Adipose tissue (tissue), 3 donors: ENCODE measurements around the gene SMYD2. TPM values are rescaled to one million over a fixed set of nuclear protein-coding genes. Genes with fewer than 3 reads are reported as not detected.

Experiments used
- H3K27ac ChIP-seq: one replicate; pipeline ENCODE4 v1.5.1; 2013; ENCODE audit warnings: low read depth, low read length
- WGBS, 3 donors: extraction: QIAGEN DNeasy Blood & Tissue Kit; methylation state at CpG; one replicate each; pipeline ENCODE4 v1.1.7; 2013; 5-methylcytosine and 5-hydroxymethylcytosine counted together
- polyA plus RNA-seq, 3 donors: library from polyadenylated mRNA; stranded (reverse); fragments of 200-250 nt; gene quantifications; one replicate each; pipeline ENCODE4 v1.2.3, GENCODE V29; 2013
- donor health status: healthy with polysubstance abuse.
- donor health status: Bipolar disorder and iron deficiency.
- donor health status: healthy.

The SMYD2 gene
- polyA plus RNA-seq, 3 donors, result 14.9 to 23.1 (median 15.6) TPM

GRCh38 chr1:214318956-214319736 lies 38.2 kb downstream of the SMYD2 start:
- WGBS, 3 donors, result 75 to 80% (median 77%) methylated on average over 10 of the region's 10 CpGs
- no peak overlapping the region for H3K27ac ChIP-seq

DNA sequence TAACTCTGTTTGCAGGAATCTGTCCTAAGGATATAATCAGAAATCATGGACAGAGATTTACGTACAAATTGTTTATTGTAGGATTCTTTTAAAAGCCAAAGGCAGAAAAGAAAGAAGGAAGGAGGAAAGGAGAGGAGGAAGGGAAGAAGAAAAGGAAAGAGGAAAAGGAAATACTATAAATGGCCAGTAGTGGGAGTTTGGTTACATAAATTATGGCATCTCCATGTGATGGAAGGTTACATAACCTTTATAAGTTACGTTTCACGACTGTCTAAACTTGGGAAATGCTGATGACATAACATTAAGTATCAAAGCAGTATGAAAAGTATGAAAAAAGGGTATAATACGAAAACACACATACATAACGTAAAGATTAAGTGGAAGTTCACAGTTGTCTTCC lies 39.0 kb downstream of the SMYD2 start:
- 73 to 96% (median 81%) methylated on average over 5 of the region's 5 CpGs for WGBS, 3 donors
- H3K27ac ChIP-seq, result no peak overlapping the region

- 74 to 87% (median 85%) methylated on average over 5 of the region's 5 CpGs for WGBS, 3 donors
These were observed 40.9 kb downstream of the SMYD2 start for GRCh38 chr1:214321705-214322453.

DNA sequence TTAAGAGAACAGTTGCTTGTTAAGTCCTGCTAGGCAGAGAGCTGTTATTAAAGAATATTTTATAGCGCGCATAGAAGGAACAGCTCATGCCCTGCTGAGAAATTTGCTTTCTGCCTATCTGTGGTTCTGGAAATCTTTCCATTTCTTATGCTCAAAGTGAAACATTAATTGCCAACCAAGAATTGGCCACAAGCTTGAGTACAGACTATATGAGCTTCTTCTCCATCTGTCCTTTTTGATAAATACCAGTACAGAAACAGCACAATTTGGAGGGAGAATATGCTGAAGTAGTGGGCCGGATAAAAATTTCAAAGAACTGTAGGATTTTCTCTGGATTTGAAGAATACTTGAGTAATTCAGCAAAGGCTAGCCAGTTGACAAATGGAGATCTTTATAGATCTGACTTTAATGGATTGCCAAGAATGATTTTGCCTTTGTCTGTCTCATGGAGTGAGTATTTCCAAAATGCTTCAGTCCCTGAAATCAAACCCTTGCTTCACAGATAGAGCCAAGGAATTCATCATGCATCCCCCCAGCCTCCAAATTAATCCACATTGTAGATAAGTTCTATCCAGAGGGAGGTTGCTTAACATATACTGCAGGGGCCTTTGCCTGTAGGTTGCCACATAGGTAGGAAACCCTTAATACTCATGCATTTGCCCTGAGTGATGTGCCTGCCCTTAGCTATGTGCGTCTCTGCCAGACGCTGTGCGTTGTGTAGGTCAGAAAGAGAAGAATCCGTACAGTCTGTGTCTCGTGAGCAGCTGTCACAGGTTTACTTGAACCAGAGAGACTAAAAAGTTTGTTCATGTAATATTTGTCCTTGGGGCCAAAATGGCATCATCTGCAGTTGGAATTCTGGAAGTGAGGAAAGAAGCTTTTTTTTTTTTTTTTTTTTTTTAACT lies 44.2 kb downstream of the SMYD2 start:
- H3K27ac ChIP-seq, result no peak overlapping the region
- 95 to 97% (median 96%) methylated on average over 8 of the region's 8 CpGs for WGBS, 3 donors

More at GRCh38 chr1:214321705-214322453, 40.9 kb downstream of the SMYD2 start:
- H3K27ac ChIP-seq, result no peak overlapping the region

DNA sequence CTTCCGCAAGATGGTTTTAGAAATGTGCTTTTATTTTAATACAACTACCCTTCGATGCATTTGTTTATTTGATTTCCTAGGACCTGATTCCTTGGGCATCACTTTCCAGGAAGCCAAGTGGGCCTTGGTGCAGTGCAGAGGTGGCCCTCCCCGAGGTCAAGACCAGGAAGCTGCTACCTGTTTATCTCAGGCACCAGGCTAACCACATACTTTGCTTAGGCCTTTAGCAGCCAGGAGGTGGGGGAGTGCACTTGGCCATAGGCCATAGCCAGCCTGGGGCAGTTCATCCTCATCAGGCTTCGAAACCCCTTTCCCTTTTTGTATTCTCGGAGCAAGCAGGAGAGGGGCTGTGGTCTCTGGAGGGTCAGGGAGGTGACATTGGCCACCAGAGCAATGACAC lies 45.4 kb downstream of the SMYD2 start:
- WGBS, 3 donors, result 72 to 78% (median 74%) methylated on average over 5 of the region's 5 CpGs
- H3K27ac ChIP-seq, result no peak overlapping the region

- no peak overlapping the region for H3K27ac ChIP-seq
- 39 to 77% (median 54%) methylated on average over 1 of the region's 1 CpG for WGBS, 3 donors
These were observed 46.6 kb downstream of the SMYD2 start for GRCh38 chr1:214327514-214327913.

- no peak overlapping the region for H3K27ac ChIP-seq
- WGBS, 3 donors, result 59 to 63% (median 62%) methylated on average over 11 of the region's 11 CpGs
These were observed 48.0 kb downstream of the SMYD2 start for GRCh38 chr1:214328770-214329469.

- WGBS, 3 donors, result 89 to 96% (median 90%) methylated on average over 20 of the region's 20 CpGs
These were observed 48.7 kb downstream of the SMYD2 start for GRCh38 chr1:214329470-214330220.

DNA sequence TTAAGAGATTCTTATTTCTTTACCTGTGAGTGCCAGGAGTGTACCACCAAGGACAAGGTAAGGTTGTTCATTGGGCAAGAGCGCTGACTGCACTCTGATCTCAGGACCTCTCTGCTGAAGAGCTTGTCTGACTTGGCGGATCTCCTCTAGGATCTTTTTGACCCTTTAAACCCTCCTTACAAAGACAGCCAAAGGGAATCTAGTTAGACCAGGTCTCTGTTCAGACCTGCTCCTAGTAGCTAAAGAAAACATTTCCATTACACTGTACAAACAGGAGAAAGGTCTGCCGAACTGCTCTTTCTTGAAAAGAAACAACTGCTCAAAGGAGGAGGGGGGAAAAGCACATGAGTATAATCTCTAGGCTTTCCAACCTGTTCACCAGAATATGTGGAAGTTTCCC lies 49.3 kb downstream of the SMYD2 start:
- 85 to 91% (median 90%) methylated on average over 3 of the region's 3 CpGs for WGBS, 3 donors
- H3K27ac ChIP-seq, result no peak overlapping the region

More at GRCh38 chr1:214329470-214330220, 48.7 kb downstream of the SMYD2 start:
- H3K27ac ChIP-seq, result no peak overlapping the region

DNA sequence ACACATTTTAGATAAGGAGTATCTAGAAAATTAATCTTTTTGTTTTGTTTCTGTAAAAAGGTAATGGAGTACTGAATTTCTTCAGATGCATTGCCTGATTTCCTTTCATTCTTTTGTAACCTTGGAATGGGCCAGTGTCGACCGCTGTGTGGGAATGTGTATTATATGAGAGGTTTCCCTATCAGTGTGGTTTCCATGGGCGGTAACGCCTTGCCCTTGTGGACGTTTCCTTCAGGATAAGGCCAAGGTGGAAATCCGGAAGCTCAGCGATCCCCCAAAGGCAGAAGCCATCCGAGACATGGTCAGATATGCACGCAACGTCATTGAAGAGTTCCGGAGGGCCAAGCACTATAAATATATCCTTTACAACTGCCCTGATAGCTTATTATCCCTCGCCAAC lies 49.8 kb downstream of the SMYD2 start:
- WGBS, 3 donors, result 82 to 88% (median 83%) methylated on average over 12 of the region's 12 CpGs
- H3K27ac ChIP-seq, result no peak overlapping the region

DNA sequence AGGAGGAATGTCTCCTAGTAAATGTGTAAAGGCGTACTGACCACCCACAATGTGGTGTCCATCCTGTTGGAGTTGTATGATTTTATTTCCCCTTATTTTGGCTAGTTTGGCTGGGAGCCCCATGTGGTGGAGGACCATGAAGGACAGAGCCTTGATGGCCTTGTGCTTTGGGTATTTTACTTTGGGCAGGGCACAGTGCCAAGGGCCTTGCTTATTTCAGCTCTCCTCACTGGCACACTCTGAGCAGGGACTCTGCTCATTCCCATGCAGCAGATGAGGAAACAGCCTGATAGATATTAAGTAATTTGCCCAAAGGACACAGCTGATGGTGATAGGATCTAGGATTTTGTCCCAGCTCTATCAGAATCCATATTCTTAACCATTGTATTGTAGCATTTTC lies 50.2 kb downstream of the SMYD2 start:
- H3K27ac ChIP-seq, result no peak overlapping the region
- 83 to 91% (median 83%) methylated on average over 1 of the region's 1 CpG for WGBS, 3 donors

- no peak overlapping the region for H3K27ac ChIP-seq
- 67 to 79% (median 70%) methylated on average over 9 of the region's 9 CpGs for WGBS, 3 donors
These were observed 51.0 kb downstream of the SMYD2 start for GRCh38 chr1:214331827-214332423.

DNA sequence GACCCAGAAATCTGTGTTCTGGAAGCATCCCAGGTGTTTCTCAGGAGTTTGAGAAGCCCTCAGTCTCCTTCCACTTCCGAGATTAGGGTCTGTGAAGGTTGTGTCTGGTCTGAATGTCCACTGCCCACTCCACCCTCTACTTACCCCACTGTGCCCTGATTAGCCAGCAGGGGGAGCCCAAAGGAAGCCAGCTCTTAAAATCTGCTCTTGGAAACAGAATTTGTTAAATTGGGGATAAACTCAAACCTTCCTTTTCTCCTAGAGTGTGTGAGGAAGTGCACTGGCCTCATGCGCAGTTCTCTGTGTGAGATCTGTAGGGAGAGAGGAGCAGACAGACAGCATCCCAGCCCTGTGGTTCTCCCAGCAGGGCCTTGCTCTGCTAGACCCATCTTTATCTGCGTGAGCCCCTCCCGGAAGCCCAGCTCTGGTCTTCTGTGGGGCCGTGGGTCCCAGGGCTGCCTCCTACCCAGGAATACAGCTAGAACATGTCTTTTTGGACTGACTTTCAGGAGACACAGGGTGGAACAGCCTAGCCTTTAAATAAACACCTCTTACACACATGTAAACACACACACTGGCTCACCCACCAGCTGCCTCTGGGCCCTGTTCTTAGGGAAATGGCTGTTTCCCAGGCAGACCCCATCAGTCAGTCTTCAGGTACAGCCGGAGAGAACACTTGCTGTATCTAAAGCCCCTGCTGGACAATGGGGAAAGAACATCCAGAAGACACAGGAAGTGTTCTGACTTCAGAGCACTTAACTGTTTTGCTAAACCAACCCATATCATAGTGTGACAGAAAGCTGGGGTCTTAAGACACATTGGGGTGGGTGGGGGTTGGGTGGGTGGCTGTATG lies 52.2 kb downstream of the SMYD2 start:
- no peak overlapping the region for H3K27ac ChIP-seq
- WGBS, 3 donors, result 69 to 72% (median 69%) methylated on average over 6 of the region's 6 CpGs

DNA sequence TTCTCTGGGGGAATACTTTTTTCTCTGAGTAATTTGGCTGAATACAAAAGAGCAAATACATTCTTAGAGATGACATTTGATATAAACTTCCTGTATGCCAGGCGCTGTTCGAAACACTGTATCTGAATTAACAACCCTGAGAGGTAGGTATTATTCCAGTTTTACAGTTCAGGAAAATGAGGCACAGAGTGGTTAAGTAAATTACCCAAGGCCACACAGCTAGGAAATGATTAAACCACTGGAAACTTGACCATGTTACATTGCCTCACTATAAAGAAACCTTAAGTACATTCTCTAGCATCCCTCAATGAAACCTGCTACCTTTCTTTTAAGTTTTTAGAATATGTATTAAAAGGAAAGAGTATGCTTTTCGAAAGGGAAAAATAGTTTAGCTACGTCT lies 54.6 kb downstream of the SMYD2 start:
- 94 to 96% (median 94%) methylated on average over 4 of the region's 4 CpGs for WGBS, 3 donors
- H3K27ac ChIP-seq, result no peak overlapping the region

- no peak overlapping the region for H3K27ac ChIP-seq
These were observed 56.1 kb downstream of the SMYD2 start for GRCh38 chr1:214337015-214337414.

DNA sequence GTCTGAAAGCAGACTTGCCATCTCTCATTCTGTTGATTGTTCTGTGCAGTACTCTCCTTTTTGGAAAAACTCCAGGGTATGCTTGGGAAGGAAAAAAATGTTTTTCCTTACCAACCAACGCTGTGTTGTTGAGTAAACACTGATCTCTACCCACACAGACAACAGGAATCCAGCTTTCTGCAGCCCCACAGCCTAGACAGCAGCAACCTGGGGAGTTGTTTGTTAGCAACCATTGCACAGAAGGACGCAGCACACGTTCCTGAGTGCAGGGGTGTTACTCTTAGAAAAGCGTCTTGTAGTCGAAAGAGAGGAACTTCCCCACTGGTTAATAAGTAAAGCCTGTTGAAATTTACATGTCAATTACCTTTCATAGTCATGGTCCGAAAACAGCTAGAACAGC lies 56.6 kb downstream of the SMYD2 start:
- 47 to 57% (median 54%) methylated on average over 6 of the region's 6 CpGs for WGBS, 3 donors
- no peak overlapping the region for H3K27ac ChIP-seq

More at GRCh38 chr1:214337015-214337414, 56.1 kb downstream of the SMYD2 start:
- 40 to 64% (median 51%) methylated on average over 2 of the region's 2 CpGs for WGBS, 3 donors
